Endodermal cell (in vitro differentiated cells): ENCODE results near the gene CLPSL1. TPM values are rescaled to one million over a fixed set of nuclear protein-coding genes. Genes with fewer than 3 reads are reported as not detected.

Experiments used
- DNase-seq: peaks from one replicate; pipeline ENCODE4 v3.0.0-alpha.2; 2017
- H3K27ac ChIP-seq: 2 replicates; pipeline ENCODE4 v1.5.1; 2013; ENCODE audit warnings: mild to moderate bottlenecking, low read depth, low read length, moderate library complexity
- H3K27me3 ChIP-seq: 2 replicates; pipeline ENCODE4 v1.6.1; 2013; ENCODE audit warnings: mild to moderate bottlenecking, low read length, moderate library complexity; ENCODE audit not compliant: insufficient read depth, control insufficient read depth, poor library complexity, severe bottlenecking
- H3K36me3 ChIP-seq: 2 replicates; pipeline ENCODE4 v1.7.0; 2013; ENCODE audit warnings: mild to moderate bottlenecking, low read length, moderate library complexity; ENCODE audit not compliant: control insufficient read depth, insufficient read depth
- H3K4me1 ChIP-seq: one replicate; pipeline ENCODE4 v1.7.0; 2013; ENCODE audit warnings: low read length; ENCODE audit not compliant: control insufficient read depth, insufficient read depth
- H3K4me3 ChIP-seq: 2 replicates; pipeline ENCODE4 v1.5.1; 2013; ENCODE audit warnings: mild to moderate bottlenecking, low read length, moderate library complexity
- H3K9ac ChIP-seq: 2 replicates; pipeline ENCODE4 v1.6.1; 2013; ENCODE audit warnings: mild to moderate bottlenecking, low read length, moderate library complexity; ENCODE audit not compliant: poor library complexity, severe bottlenecking; ENCODE audit errors: extremely low read depth
- H3K9me3 ChIP-seq: 2 replicates; pipeline ENCODE4 v1.6.1; 2013; ENCODE audit warnings: mild to moderate bottlenecking, low read length, moderate library complexity; ENCODE audit not compliant: control insufficient read depth
- H3K27ac Mint-ChIP-seq: 2 replicates; pipeline ENCODE4 v1.8.0; 2020; ENCODE audit warnings: mixed read lengths
- H3K27me3 Mint-ChIP-seq: 2 replicates; pipeline ENCODE4 v1.8.0; 2021; ENCODE audit warnings: mild to moderate bottlenecking, mixed read lengths; ENCODE audit not compliant: insufficient read depth
- H3K36me3 Mint-ChIP-seq: 2 replicates; pipeline ENCODE4 v1.8.0; 2020; ENCODE audit warnings: low read depth, mixed read lengths
- H3K4me1 Mint-ChIP-seq: 2 replicates; pipeline ENCODE4 v1.8.0; 2020; ENCODE audit warnings: mixed read lengths
- H3K4me3 Mint-ChIP-seq: 2 replicates; pipeline ENCODE4 v1.8.0; 2020; ENCODE audit warnings: mild to moderate bottlenecking, moderate library complexity, mixed read lengths
- H3K9me3 Mint-ChIP-seq: 2 replicates; pipeline ENCODE4 v1.8.0; 2020; ENCODE audit warnings: mild to moderate bottlenecking, mixed read lengths
- WGBS, 2 experiments: methylation state at CpG; one replicate each; pipeline versions ENCODE4 v1.1.5 to v1.1.7; 2013; ENCODE audit warnings: missing lambda C conversion rate in 2 of 2, mixed read lengths in 1 of 2; ENCODE audit not compliant: insufficient coverage in 1 of 2, insufficient read length in 1 of 2; 5-methylcytosine and 5-hydroxymethylcytosine counted together
- total RNA-seq, 2 donors: library from RNA; stranded (reverse); fragmentation: NEBNext Ultra II Directional in 1 of 2; extraction: Animal tissue kit (Norgen Biotek cat#: 25700) in 1 of 2; gene quantifications; 2 replicates in 1 of 2; 3 replicates in 1 of 2; pipeline ENCODE4 v1.2.1, GENCODE V29; 2021
- TF ChIP-seq, protein P1 (sequence below): fragments of 200-600 bp; sonication (generic); conservative IDR thresholded peaks from 2 replicates; pipeline ENCODE4 v1.5.0; 2021; ENCODE audit warnings: antibody characterized with exemption, mild to moderate bottlenecking

Gene CLPSL1
- total RNA-seq, 2 donors from 2014 or later, result not detected

DNA sequence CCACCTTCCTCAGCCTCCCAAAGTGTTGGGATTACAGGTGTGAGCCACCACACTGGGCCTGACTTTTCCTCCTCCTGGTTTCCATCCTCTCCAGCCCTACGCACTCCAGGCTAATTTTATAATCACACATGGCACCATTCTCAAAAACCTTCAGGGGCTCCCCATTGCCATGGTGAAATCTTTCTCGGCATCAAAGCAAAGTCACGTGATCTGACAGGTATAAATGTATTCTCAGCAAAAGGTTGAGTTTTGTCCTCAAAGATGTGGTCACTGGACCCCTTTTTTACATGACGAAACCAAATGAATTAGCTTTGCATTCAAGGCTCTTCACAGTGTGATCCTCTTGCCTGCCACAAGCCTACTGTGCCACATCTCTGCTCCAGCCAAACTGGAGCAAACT is 28.5 kb upstream of the CLPSL1 start:
- H3K4me3 Mint-ChIP-seq, result no peak overlapping the region
- no peak overlapping the region for H3K27ac Mint-ChIP-seq
- H3K4me3 ChIP-seq, result no peak overlapping the region
- no peaks in the 10 kb centered on the region for H3K36me3 ChIP-seq
- H3K9me3 Mint-ChIP-seq, result no peaks in the 10 kb centered on the region
- H3K4me1 Mint-ChIP-seq, result no peaks in the 10 kb centered on the region
- no peak for DNase-seq
- peaks cover 3% of the 10 kb centered on the region for H3K27me3 Mint-ChIP-seq
- H3K27me3 ChIP-seq, result no peaks in the 10 kb centered on the region
- TF ChIP-seq, protein P1, sequence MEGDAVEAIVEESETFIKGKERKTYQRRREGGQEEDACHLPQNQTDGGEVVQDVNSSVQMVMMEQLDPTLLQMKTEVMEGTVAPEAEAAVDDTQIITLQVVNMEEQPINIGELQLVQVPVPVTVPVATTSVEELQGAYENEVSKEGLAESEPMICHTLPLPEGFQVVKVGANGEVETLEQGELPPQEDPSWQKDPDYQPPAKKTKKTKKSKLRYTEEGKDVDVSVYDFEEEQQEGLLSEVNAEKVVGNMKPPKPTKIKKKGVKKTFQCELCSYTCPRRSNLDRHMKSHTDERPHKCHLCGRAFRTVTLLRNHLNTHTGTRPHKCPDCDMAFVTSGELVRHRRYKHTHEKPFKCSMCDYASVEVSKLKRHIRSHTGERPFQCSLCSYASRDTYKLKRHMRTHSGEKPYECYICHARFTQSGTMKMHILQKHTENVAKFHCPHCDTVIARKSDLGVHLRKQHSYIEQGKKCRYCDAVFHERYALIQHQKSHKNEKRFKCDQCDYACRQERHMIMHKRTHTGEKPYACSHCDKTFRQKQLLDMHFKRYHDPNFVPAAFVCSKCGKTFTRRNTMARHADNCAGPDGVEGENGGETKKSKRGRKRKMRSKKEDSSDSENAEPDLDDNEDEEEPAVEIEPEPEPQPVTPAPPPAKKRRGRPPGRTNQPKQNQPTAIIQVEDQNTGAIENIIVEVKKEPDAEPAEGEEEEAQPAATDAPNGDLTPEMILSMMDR, result no peak
- H3K9me3 ChIP-seq, result no peaks in the 10 kb centered on the region
- H3K36me3 Mint-ChIP-seq, result no peaks in the 10 kb centered on the region
- H3K4me1 ChIP-seq, result no peaks in the 10 kb centered on the region
- WGBS, 2 experiments, result 91 to 95% methylated on average over 4 of the region's 4 CpGs
- H3K27ac ChIP-seq, result no peak overlapping the region
- no peak overlapping the region for H3K9ac ChIP-seq

DNA sequence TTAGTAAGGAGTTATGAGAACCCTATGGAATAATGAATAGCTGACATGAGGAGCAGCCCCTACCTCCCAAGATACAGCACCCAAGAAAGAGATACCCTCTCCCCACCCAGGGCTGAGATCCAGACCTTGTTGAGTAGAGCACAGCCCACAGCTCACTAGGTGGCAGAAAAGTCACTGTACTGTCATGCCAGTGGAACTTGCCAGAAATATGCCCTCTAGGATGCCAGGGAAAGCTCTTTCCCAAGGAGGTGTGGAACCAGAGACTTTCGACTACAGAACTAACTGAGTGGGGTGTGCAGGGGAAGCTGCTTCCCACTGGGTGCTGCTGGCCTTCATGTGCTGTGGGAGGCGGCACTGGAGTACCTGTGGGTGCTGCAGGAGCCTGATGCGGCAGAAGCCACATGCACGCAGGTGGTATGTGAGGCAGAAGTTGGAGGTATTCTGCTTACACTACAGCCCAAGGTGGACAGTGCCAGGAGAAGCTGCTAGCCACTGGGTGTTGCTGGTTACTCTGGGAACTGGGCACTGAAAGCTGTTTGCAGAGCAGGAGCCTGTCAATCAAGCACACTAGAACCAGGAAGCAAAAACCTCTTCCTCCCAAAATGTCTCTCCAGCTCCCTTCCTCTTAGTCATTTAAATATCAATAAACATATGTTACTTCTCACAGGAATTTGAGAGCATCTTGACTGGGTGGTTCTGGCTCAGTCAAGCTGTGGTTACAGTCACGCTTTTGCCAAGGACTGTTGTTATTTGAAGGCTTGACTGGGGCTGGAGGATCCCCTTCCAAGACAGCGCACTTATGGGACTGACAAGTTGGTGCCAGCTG is 26.2 kb upstream of the CLPSL1 start:
- no peaks in the 10 kb centered on the region for H3K27me3 ChIP-seq
- no peak overlapping the region for H3K27ac ChIP-seq
- no peaks in the 10 kb centered on the region for H3K4me1 ChIP-seq
- H3K4me3 ChIP-seq, result no peak overlapping the region
- H3K9me3 ChIP-seq, result no peaks in the 10 kb centered on the region
- TF ChIP-seq, protein P1, result no peak
- H3K9ac ChIP-seq, result no peak overlapping the region
- 91 to 94% methylated on average over 6 of the region's 6 CpGs for WGBS, 2 experiments
- H3K36me3 ChIP-seq, result no peaks in the 10 kb centered on the region
- no peak for DNase-seq
- no peaks in the 10 kb centered on the region for H3K36me3 Mint-ChIP-seq
- no peaks in the 10 kb centered on the region for H3K9me3 Mint-ChIP-seq
- no peak overlapping the region for H3K4me3 Mint-ChIP-seq
- peaks cover 2% of the 10 kb centered on the region for H3K4me1 Mint-ChIP-seq
- no peak overlapping the region for H3K27ac Mint-ChIP-seq
- H3K27me3 Mint-ChIP-seq, result peaks cover 3% of the 10 kb centered on the region

DNA sequence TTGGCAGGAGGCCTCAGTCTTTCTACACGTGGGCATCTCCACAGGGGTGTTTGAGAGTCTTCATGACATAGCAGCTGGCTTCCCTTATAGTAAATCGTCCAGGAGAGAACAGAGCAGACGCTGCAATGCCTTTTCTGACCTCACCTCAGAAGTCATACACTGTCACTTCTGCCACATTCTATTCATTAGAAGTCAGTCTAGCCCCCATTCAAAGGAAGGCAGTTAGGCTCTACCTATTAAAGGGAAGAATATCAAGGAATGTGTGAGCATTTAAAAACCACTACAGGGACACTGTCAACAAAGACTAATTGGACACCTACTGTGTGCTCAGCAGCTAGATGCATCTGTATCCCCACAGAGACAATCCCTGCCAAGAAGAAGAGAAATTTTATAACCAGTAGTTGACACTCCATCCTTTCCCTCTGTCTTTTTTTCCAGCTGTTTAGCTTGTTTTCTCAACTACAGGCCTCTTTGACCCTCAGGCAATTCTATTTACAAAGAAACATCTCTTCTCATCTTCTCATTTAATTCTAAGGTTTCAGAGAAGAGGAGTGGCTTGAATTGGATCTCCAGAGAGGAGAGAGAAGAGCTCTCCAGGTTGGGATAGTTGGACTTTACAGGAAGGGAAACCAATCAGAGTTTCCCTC is 25.4 kb upstream of the CLPSL1 start:
- 14 to 38% methylated on average over 1 to 3 of the region's 3 CpGs for WGBS, 2 experiments
- Mint-ChIP-seq H3K36me3 (no peaks in the 10 kb centered on the region), H3K4me3 (no peak overlapping the region), H3K27me3 (peaks cover 3% of the 10 kb centered on the region), H3K27ac (no peak overlapping the region), H3K9me3 (no peaks in the 10 kb centered on the region), H3K4me1 (peaks cover 2% of the 10 kb centered on the region)
- Histone ChIP-seq H3K9ac (no peak overlapping the region), H3K36me3 (no peaks in the 10 kb centered on the region), H3K9me3 (no peaks in the 10 kb centered on the region), H3K27me3 (no peaks in the 10 kb centered on the region), H3K4me3 (no peak overlapping the region), H3K27ac (no peak overlapping the region), H3K4me1 (no peaks in the 10 kb centered on the region)
- TF ChIP-seq, protein P1, result no peak
- no peak for DNase-seq
